CD1c-positive myeloid dendritic cell (primary cell): ENCODE measurements around the gene BCL6.

ENCODE experiments used
- DNase-seq: peaks from one replicate; pipeline ENCODE4 v3.0.0-alpha.2; 2016; ENCODE audit errors: extremely low spot score

The BCL6 gene

DNA sequence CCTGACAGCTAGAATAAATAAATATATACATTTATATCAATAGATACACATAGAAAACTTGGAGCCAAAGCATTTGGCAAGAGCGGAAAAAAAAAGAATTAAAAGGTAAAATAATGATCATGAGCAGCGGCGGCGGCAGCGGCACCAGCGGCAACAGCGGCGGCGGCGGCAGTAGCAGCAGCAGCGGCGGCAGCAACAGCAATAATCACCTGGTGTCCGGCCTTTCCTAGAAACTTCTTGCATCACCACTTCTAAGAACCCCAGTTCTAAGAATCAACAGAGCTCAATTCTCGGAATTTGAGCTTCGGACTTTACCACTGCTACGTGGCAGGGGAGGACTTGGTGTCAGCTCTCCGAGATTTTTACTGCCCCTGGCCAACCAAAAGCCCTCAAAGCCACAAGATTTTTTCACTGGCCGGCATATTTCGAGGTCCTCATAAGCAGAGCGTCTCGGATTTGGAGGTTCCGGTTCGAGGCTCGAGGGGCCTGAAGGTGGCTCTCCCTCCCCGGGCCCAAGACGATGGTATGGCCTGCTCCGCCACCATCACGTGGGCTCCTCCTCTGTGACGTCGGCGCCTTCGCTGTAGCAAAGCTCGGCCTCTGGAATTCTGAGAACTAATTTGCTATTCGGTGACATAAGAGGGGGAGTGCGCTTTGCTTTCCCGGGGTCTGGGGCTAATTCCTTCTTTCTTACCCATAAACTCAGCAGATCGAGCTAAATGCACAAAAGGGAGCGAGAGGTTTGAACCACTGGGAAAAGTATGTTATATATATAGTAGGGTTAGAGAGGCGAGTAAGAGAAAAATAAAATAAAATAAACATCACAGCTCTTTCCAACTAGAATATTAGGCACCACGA, at the start of gene BCL6:
TSS of gene BCL6 (minus strand) at position 268 of the 858 bp plus-strand sequence. CDS start 11,775 bp downstream, outside the sequence.
- peak; percentile 98 for DNase-seq

DNA sequence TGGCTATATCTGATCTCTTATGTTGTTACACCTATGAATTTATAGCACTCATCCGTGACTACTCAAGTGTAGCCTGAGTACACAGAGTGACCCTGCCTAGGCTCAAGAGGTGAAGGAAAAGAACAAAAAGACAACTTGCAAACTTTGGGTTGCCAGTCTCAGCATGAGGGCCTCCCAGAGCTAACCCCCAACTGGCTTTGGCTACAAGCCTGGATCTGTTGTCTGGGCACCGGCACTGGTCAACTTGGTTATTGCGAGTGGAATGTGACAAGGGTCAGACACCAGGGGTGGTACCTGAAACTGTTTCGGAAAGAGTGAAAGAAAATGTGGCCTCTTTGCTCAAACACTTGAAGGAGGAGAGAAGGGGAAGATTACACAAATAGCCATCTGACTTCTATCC, 49.5 kb upstream of the BCL6 start:
- no peak for DNase-seq

DNA sequence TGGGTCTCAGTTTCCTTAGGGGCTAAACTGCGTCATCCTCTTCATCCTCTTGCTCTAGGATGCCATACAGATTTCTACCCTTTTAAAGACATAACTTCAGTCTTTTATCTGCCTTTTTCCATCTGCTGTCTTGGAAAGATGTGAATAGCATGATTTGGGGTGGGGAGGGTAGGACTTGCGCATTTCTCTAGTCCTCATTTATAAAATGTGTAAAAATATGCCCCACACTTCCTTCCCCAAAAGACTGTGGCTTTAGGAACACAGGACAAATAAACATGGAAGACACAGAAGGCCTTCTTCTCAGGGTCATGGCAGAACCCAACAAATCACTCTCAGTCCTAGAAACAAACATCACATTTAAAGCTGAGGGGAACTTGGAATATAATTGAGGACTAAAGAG, 48.4 kb upstream of the BCL6 start:
- DNase-seq, result no peak

DNA sequence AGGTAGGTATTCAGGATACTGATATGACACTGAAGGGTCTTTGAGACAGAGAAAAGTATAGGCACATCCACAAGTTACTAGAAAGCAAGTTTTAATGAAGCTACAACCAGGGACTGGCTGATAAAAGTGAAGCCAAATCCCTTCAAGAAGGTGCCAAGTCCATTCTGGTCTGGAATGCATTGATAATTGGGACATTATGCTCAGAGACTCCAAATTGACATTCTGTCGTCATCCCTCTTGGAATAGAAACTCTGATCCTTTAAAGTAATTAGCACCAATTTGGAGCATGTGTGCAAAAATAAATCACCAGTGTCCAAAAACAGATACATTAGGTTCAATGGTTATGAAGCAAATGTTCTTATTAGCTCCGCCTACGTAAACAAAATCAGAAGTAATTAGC, 47.3 kb upstream of the BCL6 start:
- DNase-seq, result no peak

DNA sequence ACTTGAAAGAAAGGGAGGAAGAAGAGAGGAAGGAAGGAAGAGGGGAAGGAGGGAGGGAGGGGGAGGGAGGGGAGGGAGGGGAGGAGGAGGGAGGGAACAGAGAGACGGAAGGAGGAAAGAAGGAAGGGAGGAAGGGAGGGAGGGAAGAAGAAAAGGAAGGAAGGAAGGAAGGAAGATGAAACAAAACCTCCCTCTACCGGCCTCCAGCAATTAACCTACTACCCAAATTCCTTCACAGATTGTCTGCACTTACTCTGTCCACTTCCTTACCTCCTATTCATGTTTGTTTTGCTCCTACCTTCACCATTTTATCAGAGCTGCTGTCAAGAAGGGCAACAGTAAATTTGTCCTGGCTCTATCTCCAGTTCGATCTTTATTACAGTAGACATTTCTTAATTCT, 44.6 kb upstream of the BCL6 start:
- no peak for DNase-seq

DNA sequence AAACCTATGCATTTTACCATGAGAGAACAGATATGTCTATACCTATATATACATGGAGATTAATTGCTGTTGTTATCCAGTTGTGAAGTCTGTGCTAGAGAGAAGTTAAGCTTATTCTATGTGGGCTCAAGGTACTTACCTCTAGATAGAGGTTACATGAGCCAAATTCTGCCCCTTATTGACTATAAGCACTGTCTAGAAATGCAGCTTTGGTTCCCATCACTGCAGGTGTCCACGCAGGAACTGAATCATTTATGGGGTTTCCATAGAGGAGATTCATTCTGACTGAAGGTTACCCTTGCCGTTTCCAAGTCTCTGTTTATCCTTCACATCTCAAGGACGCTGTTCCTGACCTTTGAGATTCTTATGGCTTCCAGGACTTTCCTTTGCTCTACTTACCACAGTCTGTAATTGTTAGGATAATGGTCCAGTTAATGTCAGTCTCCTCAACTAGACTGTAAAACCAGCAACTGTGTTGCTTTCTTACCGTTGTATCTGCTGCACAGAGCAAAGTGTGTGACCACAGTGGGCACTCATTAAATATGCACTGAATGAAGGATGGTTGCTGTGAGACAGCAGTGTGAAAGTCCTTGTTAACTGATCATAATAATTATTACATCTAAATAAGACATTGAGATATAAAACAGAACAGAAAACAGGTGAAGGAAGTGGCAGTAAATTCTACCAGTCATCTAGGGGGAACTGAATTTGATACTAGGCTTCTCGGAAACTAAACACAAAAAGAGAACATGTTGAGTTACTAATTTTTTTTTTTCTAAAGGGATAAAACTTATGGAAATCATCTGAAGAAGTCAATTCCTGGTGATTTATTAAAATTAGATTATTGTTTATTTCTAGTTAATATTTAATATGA, 44.0 kb upstream of the BCL6 start:
- peak; percentile 50 for DNase-seq

DNA sequence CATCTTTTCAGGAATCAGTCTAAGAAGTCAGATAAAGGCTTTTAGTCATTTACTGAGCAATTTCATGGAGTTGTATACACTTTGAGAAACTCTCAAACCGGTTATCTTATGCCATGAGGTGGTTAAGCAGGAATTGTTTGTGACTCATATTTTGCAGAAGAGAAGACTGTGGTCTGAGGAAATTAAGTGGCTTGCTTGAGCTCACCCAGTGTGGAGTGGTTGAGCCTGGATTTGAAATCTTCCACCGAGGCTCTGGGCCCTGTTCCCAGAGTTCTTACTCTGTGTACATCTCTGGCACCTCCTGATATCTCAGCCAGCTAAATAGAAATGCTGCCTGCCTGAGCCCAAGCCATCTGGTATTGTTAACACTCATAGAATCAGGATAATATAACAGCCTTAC, 37.8 kb upstream of the BCL6 start:
- DNase-seq, result peak; percentile 31

DNA sequence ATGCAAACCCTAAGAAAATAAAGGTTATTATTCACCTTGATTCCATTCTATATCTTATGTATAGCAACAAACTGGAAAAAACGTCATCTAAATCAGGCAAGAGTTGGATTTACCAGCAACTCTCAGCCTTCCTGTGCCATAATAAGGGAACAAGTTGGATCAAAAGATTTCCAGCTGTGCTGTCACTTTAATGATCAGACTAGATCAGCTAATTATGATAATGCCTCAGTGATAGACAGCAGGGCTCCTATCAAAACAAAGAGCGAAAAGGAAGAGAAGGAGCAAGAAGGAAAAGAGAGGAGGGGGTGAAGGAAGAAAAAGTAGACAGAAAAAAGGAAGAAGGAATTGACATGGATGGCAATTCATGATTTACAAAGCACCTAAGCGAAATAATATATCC, 36.7 kb upstream of the BCL6 start:
- no peak for DNase-seq

DNA sequence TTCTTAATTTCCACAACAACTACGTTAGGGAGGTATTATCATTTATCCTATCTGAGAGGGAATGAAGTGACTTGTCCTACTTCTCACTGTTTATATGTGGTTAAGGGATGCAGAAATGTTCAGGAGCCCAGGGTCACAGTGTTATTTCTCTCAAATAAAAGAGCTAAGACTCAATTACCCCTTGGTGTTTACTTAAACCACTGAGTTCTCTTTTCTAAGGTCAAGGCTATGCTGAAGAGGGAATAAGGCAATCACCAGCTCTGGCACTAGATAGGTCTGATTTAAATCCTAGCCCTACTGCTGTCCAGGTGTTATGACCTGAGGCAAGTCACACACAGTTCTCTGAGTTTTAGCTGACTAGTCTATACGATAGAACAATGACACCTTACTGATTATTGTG, 35.7 kb upstream of the BCL6 start:
- DNase-seq, result no peak

DNA sequence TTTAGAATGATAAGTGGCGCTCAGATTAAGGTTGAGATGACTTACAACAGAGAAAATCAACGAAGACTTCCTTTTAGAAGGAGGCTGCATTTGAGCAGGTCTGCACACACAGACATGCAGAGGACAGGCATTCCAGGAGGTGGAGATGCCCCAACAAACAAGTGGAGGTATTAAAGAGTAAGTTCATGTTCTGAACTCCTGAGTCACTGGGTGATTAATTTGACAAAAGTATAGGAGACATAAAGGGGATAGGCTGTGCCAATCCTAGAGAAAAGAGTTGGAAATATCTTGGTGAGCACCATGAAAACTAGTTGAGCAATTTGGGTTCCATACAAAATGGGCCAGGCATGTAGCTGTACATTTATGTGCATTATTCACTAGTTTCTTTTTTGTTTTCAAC, 33.5 kb upstream of the BCL6 start:
- no peak for DNase-seq

DNA sequence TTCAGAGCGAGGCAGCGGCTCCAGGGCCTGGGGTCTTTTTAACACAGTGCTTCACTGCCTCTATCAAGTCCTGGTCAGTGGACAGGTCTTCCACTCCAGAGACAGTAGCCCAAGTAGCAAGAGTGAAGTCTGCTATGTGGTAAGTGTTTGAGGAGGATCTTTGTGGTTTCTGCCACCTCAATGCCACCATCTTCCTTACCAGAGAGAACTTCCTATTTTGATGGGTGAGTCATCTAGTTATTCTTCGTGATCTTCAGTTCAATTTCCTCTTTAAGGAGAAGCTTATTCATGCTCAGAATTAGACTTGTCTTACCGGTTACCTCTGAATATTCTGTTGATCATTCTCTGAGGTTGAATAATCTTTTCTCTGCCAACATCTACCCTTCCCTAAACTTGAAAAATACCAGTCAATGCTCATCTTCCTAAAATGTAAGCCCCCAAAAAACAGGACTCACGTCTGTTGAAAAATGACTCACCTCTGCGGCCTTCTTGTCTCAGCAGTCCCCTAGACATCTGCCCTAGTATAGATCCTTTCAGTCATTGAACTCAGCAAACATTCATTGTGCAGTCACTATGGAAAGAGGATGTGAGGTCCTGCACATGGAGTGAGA, 32.2 kb upstream of the BCL6 start:
- DNase-seq, result peak; percentile 92

DNA sequence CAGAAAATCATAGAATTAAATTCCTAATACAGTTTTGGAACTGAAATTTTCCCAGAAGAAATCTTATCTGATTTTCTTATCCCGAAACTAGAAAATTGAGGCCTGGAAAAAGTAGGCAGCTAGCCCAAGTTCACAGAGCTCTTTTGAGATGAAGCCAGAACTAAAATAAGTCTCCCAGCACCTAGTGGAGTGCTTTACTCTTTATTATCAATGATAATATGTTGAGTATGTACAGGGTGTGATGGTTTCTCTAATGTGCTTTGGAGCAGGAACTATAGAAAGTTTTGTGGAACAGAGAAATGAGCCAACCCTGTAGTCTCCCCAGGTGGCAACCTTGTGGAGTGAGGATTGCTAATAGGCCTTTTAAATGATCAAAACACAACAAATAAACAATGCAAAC, 30.3 kb upstream of the BCL6 start:
- DNase-seq, result no peak

DNA sequence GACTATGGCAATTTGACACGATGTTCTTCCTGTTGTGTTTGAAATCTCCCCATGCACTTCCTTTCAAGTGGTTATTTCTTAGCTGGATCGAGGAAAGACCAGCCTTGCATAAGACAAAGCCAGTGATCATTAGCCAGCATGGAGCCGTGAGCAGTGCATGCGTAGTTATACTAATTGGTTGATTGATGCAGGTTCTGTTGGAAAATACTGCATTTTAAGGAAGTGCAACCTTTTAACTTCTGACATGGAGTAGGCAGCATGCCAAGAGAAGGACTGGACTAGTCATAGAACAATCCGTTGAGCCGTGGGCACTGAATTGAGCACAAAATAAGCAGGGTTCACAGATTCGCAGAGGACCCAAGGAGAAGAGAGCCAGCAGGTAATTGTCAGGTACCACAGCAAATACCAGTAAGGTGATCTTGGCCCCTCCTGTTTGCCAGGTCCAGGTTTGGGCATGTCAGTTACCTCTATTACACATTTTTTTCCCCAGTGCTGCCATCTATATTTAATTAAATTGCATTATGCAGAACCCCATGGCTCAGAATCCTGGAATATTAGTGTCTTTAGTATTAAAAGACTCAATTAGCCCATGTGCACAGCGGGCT, 29.0 kb upstream of the BCL6 start:
- peak; percentile 95 for DNase-seq

DNA sequence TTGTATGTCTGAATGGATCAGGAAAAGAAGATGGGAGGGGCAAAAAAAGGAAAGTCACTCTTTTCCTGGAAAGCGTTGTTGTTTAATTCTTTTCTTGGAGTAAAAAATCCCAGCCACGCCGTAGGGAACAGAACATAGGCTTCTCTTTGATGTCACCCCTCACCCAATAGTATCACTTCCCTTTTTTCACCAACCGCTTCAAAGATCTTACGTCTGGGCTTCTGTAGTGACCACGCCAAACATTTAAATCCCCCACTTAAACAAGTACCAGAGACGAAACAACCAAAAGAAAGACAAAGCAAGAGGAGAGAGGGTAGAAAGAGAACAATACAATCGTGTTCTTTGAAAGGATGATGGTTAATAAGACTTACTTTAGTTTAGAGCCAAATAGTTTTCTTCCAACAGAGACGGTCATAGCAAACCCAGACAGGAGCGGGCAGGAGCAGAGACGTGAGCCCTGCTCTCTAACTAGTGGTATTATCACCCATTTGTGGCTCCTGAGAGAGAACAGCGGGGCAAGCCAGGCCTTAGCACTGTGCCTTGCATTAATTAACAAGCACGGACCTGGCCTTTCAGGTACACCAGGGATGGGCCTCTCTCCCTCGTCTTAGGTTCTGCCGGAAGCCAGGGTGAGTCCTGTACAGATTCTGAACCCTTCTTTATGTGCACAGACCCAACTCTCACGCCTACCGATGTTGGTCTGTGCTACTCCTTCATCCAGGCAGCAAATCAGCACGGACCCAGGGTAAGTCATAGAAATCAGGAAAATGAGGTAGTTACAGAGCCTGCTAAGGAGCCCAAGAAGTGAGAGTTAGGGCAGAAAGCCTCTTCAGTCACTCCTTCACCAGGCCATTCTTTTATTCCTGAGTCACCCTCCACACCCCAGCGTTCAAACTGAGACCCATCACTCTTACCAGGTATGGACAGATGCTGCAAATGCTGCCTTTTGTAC, 28.2 kb upstream of the BCL6 start:
- DNase-seq, result peak; percentile 87

DNA sequence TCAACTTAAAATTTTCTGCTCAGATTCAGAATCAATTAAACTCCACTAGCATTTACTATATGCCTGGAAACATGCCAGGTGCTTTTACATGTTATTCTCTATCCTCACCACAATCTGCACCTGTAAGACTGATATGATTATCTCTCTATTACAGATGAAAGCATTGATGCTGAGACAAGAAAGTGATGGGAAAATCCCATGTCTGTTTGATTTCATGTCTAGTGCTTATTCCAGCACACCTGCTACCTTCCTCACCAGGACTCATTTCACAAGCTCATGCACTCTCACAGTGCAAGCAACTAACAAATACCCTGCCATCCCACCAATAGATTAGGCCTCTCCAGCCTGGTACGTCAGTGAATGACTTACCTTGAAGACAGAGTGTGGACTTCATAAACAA, 25.0 kb upstream of the BCL6 start:
- peak; percentile 10 for DNase-seq

DNA sequence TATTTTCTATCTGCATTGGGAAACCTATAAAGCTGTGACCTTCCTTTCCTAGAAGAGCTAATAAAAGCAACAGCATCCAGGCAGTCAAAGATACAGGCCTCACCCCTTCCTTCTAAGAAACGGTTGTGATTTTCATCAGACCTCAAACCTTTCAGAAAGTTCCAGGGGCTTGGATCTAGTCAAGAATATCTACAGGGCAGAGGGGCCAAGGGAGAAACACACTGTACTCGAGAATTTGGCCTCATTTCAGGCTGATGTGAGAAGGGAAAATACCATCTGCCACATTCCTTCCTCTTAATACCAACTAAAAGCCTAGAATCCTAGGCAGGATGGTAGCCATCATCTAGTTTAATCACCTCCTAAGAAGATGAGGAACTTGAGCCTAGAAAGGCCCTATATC, 24.5 kb upstream of the BCL6 start:
- DNase-seq, result peak; percentile 23

DNA sequence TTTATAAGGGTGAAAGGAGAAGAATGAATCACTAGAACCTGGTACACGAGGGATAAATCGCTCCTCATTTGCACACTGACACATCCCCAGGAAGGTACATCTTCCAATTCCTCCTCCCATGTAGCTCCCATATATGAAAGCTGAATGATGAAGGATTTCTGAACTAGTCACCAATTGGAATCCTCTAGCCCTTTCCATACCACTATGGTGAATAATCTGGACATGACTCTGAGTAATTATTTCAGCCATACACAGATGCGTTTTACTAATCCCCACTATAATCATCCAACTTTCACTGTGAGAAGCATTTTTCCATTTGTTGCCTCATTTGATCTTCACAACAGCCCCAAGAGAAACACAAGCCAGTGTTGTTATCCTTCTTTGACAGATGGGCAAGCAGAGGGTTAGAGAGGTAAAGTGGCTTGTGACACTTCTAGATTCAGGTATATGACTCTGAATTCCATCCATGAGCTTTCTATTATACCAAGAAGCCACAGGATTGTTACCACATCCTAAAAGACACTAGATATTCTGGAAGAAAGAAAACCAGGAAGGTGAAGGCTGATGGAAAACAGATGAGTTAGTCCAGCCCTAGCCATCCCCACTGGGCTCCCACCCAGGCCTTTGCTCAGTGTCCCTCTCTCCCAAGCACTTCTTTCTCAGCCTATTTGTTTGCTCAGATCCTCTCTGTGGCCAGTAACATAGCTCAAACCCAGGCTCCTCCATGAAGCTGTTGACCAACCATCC, 22.2 kb upstream of the BCL6 start:
- no peak for DNase-seq

DNA sequence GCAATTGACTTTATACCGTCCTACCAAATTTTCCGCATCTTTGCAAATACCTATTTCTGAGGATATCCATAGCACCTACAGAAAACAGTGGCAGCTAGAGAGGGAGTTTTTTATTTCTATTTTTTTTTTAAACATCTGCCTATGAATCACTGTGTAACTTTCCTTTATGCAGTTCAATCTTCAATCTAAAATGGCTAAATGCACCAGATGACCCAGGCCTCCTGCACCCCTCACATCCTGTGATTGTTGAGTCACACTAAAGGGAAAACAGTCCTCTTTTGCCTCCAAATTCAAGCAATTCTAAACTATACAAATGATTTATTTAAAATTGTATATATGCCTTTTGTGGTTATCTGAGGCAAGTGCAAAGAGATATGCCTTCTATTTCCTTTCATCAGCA, 20.1 kb upstream of the BCL6 start:
- no peak for DNase-seq

DNA sequence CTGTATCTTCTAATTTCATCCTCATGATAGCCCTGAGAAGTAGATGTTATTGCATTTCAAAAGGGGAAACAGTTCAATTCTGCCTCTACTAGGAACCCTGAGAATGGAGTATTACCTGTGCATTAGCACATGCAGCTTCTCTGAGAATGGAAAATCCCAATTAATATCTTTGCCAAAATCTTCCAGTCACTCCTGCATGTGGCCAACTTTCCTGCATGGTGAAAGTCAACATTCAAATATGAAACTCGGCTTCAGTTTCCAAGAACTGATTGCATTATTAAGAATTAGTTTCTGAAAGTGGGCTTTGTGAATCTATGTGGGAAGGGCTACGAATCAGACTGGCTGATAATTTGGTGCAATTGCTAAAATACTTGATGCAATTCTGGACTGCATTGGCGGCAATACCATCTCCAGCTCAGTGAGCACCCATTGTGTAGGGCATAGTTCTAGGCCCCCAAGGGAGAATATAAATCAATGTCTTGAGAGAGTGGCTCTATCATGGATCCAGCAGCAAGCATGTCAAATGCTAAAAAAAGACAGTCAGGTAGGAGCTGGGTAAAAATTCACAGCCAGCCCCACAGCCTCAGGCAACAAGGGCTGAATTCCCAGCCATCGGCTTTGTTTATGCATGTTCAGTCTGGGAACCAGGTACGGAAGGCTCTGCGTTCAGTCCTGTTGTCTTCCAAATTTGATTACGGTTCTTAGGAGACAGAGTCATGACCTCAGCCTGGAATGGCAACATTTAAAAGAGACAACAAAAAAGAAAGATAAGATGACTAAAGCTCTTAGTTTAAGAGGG, 18.8 kb upstream of the BCL6 start:
- no peak for DNase-seq
